HG03460 (cell line): Measurements from ENCODE around the gene HSPB2.
"Not testable (repeated sequence)": the region's sequence is repeated elsewhere in the genome, so short reads cannot be mapped to it uniquely, and the experiment has no call there.

Source experiments
- ATAC-seq: cut with Tn5 transposase; IDR thresholded peaks from one replicate; pipeline ENCODE4 v1.9.1; 2021; ENCODE audit not compliant: unreplicated experiment

HSPB2 gene

GRCh38 chr11:111913031-111913861 lies 712 bp downstream of the HSPB2 start:
- ATAC-seq: no peak

DNA sequence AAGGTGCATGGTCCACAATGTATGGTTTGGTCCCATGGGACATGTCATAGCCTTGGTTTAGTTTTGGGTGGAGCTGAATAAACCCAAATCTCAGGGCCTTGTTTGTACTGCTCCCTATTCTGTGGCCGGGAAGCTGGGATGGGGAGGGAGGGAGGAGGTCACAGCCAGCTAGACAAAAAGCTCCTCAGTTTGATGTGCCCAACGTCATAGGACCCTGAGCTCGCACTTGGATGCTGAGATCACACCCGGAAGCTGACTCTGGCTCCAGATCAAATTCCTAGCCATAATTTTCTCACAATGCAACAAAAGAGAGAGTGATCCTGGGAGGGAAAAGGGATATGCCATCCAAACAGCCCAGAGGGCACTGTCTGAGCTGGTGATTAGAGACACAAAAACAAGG lies 1.5 kb downstream of the HSPB2 start:
- no peak for ATAC-seq

DNA sequence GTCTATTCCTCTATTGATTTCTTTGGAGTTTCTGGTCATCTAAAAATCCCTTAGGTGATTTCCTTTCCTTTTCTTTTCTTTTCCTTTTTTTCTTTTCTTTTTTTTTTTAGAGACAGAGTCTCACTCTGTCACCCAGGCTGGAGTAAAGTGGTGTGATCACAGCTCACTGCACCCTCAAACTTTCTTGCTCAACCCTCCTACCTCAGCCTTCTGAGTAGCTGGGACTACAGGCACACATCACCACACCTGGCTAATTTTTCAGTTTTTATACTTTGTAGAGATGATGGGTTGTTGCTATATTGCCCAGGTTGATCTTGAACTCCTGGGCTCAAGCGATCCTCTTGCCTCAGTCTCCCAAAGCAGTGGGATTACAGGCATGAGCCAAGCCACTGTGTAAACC lies 4.2 kb downstream of the HSPB2 start:
- no peak for ATAC-seq

GRCh38 chr11:111917312-111917711 lies 4.8 kb downstream of the HSPB2 start:
- ATAC-seq: no peak

- no peak for ATAC-seq
These were observed 5.3 kb downstream of the HSPB2 start for GRCh38 chr11:111917788-111918187.

GRCh38 chr11:111918390-111919256 lies 6.1 kb downstream of the HSPB2 start, which contains the start of gene C11orf52:
TSS of gene C11orf52 (plus strand) at chr11:111918913. CDS start at chr11:111918973, 60 bp downstream.
- no peak for ATAC-seq

GRCh38 chr11:111920908-111921307 lies 8.4 kb downstream of the HSPB2 start:
- no peak for ATAC-seq

DNA sequence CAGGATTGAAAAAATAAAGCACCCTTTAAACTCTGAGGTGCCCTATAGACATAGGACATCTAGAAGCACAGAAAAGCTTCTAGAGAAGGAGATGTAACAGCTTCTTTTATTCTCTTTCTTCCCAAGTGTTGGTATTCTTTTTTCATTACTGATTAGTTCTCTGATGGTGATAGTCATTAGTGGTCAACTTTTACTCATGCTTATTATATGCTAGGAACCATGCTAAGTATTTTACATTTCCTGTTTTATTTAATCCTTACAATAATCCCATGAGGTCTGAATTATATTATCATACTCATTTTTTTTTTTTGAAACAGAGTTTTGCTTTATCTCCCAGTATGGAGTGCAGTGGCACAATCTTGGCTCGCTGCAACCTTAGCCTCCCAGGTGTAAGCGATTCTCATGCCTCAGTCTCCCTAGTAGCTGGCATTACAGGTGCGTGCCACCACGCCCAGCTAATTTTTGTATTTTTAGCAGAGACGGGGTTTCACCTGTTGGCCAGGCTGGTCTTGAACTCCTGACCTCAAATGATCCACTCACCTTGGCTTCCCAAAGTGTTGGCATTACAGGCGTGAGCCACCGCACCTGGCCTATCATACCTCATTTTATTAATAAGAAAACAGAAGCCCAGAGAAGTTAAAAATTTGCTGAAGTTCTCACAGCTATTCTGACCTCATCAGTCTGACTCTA lies 9.2 kb downstream of the HSPB2 start:
- ATAC-seq: no peak

GRCh38 chr11:111922803-111923202 lies 10.3 kb downstream of the HSPB2 start:
- ATAC-seq: no peak

- ATAC-seq: no peak
These were observed 10.8 kb downstream of the HSPB2 start for GRCh38 chr11:111923351-111923788.

DNA sequence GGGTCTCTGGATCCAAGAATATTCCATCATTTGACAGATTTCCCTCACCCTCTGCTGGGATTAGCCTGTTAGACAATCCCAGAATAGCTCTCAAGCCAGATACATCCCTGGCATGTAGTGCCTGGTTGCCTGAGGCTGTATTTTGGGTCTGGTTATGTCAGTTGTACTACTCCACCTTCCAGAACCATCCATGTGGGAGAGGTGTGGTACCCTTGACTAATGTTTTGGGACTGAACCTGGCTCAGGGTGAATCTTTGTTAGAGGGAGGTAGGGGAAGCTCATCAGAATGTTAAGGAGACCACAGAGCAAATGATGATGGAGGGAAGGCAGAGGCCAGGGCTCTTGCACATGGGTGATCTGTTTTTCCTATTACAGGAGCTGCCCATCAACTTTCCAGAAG lies 11.4 kb downstream of the HSPB2 start:
- ATAC-seq: no peak

DNA sequence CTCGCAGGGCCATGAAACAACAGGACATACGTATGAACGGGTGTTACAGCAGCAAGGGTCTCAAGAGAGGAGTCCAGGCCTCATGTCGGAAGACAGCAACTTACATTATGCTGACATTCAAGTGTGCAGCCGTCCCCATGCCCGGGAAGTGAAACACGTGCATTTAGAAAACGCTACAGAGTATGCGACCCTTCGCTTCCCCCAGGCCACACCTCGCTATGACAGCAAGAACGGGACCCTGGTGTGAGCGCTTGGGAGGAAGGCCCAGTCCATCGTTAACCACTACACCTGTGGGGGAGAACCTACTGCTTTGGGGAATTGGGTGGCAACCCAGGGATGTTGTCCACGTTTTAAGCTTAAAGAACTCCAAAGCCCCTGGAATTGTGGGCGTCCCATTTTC lies 13.4 kb downstream of the HSPB2 start:
- no peak for ATAC-seq

DNA sequence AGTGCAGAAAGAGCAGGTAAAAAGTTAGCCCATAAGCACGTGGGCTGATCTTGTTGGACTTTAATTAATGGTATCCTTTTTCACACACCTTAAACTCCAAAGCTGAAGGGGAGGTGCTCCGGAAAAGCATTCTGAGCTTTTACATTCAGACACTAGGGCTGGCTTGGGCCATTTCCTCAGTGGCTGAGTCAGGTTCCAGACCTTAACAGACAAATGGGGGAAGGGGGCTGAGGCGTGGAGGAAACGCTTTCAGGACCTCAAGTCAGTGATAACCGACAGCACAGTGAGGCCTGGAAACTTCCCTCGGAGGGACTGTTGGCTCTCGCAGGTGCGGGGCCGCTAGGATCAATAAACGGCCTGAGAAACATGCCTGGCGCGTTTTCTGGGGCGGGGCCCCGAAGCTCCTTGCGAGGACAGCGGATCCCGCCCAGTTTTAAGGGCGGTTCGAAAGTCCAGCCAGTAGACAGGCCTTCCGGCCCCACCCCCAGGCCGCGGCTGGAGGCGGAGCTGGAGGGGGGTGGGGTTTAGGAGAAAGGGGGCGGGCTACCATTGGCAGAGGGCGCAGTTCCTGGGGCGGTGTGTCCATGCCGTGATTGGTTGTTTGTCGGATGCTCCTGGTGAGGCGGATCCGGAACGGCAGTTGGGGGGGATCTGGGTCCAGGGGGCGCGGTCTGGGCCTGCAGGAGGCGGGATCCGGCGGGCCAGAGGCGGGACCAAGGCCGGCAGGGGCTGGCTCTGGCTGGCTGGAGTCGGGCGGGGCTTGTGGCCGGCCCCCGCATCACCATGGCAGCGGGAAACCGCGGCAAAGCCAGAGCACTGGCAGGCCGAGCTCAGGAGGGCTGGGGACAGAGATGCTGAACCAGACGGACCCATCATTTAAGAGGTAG lies 14.2 kb downstream of the HSPB2 start:
- ATAC-seq: peak; percentile 94

- no peak for ATAC-seq
These were observed 17.9 kb downstream of the HSPB2 start for GRCh38 chr11:111930472-111930871.

GRCh38 chr11:111932611-111932950 lies 20.0 kb downstream of the HSPB2 start:
- no peak for ATAC-seq

- not testable (repeated sequence) for ATAC-seq
These were observed 20.6 kb downstream of the HSPB2 start for GRCh38 chr11:111933176-111933575.

DNA sequence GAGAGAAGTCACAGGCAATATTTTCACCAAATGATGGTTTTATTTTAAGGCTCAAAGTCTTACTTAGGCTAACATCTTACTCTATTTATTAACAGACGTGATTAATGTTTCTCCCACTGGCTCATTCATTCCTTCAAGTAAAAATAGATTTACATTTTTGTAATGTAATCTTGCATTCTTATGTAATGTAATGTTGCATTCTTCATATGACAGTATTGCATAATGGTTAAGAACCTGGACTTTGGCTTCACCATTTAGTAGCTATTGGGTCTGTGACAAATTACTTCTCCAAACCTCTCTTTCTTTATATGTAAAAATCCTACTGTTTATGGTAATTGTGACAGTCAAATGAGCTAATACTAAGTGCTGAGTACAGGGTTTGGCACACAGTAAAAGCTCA lies 21.3 kb downstream of the HSPB2 start:
- ATAC-seq: no peak

GRCh38 chr11:111934306-111934705 lies 21.8 kb downstream of the HSPB2 start:
- ATAC-seq: no peak

GRCh38 chr11:111935317-111936039 lies 22.9 kb downstream of the HSPB2 start:
- no peak for ATAC-seq

- no peak for ATAC-seq
These were observed 23.6 kb downstream of the HSPB2 start for GRCh38 chr11:111936040-111936540.
